Measurements from ENCODE around the gene SLC52A3.
"Not testable (repeated sequence)": the region's sequence is repeated elsewhere in the genome, so short reads cannot be mapped to it uniquely, and the experiment has no call there.

Gene SLC52A3

DNA sequence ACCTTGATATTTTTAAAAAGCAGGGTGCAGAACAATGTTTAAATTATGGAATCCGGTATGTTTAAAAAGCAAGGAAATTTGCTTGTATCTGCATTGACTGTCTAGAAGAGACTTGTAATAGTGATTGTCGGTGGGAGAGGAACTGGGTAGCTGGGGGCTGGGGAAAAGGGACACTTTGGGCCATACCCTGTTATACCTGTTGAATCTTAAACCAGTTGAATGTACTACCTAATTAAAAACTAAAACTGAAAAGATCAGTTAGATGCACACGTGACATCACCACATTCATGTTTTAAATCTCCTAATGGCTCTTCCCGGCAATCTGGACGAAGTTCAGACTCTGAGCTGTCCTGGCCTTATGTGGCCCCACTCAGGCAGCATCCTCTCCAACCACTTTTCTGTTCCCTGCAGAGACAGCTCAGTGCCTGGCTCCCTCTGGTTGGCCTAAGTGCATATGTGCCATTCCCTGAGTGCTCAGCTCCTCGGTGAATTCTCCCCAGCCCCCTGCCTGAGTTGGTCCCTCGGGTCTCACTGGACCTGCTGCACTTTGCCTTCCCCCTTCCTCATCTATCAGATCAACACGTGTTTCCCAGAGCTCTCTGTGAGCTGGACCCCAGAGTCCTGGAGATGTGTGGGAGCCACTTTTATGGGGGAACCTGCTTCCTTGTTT lies 36.3 kb downstream of the SLC52A3 start:
- Mint-ChIP-seq H3K4me1 (no peaks in the 10 kb centered on the region), H3K27me3 (peaks cover 55% of the 10 kb centered on the region), H3K27ac (no peak overlapping the region), H3K36me3 (no peaks in the 10 kb centered on the region), H3K4me3 (no peak overlapping the region), H3K9me3 (no peaks in the 10 kb centered on the region)
- CTCF ChIA-PET, result interaction anchor here (0.6 to 1.1 kb wide), 3 partner anchors 27 to 519 kb away, joined by 3 to 4 read pairs (median 3); no protein-coding TSS in a partner anchor
- DNase-seq, result no peak

DNA sequence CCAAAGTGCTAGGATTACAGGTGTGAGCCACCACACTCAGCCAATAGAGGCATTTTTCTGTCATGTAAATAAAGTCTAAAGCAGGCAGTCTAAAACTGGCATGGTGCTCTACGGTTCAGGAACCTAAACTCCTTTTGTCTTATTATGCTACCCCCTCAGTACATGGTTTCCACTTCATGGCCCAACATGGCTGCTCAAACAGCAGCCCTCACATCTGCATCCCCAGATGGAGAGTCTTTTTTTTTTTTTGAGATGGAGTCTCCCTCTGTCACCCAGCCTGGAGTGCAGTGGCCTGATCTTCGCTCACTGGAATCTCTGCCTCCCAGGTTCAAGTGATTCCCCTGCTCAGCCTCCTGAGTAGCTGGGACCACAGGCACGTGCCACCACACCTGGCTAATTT lies 38.3 kb downstream of the SLC52A3 start:
- Mint-ChIP-seq H3K27me3 (peaks cover 71% of the 10 kb centered on the region), H3K4me1 (no peaks in the 10 kb centered on the region), H3K4me3 (no peak overlapping the region)

DNA sequence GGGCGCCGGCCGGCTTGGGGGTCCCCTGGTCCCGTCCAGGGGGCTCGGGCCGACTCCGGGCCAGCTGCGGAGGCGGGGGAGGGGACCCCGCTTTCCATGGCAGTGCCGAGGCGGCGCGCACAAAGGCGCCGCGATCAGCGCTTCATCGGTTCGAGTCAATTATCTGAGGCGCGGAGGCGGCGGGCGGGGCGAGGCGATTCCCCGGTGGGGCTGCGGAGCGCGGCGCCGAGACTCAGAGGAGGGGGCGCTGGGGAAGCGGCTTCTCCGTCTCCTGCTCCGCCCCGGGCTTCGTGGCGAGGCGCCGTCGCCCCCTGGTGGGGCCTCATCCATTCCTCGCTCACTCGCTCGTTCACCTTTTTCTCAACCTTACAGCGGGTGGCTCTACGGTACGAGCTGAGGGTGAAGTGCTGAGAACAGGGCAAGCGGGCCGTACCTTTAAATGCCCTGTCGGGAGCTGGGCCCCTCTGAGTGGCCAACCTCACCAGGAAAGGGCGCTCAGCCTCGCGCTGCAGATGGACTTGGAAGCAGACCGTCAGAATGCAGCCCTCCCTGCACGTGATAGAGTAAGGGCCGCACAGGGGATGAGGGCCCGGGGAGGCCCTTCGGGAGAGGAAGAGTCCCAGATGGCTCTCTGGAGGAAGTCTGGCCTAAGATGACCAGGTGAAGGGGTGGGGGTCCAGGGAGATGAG lies 39.9 kb downstream of the SLC52A3 start:
- Mint-ChIP-seq H3K36me3 (no peaks in the 10 kb centered on the region), H3K4me1 (no peaks in the 10 kb centered on the region), H3K4me3 (no peak overlapping the region), H3K27ac (no peak overlapping the region), H3K9me3 (no peaks in the 10 kb centered on the region), H3K27me3 (peaks cover 82% of the 10 kb centered on the region)
- CTCF ChIA-PET, result interaction anchor here (0.7 kb wide), 1 partner anchor 11 kb away, joined by 5 read pairs; no protein-coding TSS in a partner anchor
- DNase-seq, result peak; percentile 58

More for the DNA sequence above, 38.3 kb downstream of the SLC52A3 start:
- Mint-ChIP-seq H3K9me3 (no peaks in the 10 kb centered on the region), H3K36me3 (no peaks in the 10 kb centered on the region), H3K27ac (no peak overlapping the region)
- CTCF ChIA-PET, result no interaction called here
- DNase-seq, result no peak

DNA sequence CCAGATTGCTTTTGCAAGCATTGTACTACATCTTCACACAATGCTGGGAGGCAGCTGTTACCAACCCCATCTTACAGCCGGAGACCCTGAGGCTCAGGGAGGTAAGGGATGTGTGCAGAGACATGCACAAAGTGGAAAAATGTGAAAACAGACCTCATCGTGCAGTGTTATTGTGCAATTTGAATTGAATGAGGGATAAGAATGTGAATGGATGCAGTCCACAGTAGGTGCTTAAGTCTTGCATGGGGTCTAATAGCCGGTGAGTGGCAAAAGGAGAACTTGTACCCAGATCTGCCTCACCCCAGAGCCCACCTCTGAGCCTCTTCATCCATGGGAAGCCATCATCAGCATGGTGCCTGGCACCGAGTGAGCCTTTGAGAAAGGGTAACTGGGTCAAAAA lies 42.1 kb downstream of the SLC52A3 start:
- H3K27me3 Mint-ChIP-seq, result peaks cover 90% of the 10 kb centered on the region
- no peaks in the 10 kb centered on the region for H3K9me3 Mint-ChIP-seq
- CTCF ChIA-PET, result no interaction called here
- no peak overlapping the region for H3K4me3 Mint-ChIP-seq
- no peak overlapping the region for H3K27ac Mint-ChIP-seq
- H3K36me3 Mint-ChIP-seq, result no peaks in the 10 kb centered on the region
- no peaks in the 10 kb centered on the region for H3K4me1 Mint-ChIP-seq
- DNase-seq, result no peak

DNA sequence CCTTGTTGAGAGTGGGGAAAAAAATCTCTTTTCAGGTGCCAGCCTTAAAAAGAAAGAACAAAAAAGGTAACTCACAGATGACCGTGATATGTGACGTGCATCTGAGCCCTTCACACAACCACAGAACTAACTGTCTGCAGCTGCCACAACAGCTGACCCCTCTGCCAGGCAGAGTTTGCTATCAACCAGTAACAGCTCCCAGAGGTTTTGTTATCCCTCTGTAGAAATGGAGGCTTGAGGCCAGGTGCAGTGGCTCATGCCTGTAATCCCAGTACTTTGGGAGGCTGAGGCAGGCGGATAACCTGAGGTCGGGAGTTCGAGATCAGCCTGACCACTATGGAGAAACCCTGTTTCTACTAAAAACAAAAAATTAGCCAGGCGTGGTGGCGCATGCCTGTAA lies 42.8 kb downstream of the SLC52A3 start:
- CTCF ChIA-PET, result no interaction called here
- Mint-ChIP-seq H3K36me3 (no peaks in the 10 kb centered on the region), H3K9me3 (no peaks in the 10 kb centered on the region), H3K27ac (no peak overlapping the region), H3K27me3 (peaks cover 87% of the 10 kb centered on the region), H3K4me1 (no peaks in the 10 kb centered on the region), H3K4me3 (no peak overlapping the region)
- no peak for DNase-seq

DNA sequence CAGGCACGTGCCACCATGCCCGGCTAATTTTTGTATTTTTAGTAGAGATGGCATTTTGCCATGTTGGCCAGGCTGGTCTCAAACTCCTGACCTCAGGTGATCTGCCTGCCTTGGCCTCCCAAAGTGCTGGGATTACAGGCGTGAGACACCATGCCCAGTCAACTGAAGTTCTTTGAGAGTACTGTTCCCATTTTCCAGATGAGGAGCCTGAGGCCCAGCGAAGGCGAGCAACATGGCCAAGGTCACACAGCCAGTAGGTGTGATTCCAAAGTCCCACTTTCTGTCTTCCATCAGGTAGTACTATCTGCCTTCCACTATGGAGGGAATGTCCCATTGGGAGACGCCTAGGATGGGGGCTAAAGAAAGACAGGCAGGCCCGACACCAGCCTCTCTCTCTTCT lies 43.5 kb downstream of the SLC52A3 start:
- H3K27me3 Mint-ChIP-seq, result peaks cover 86% of the 10 kb centered on the region
- H3K9me3 Mint-ChIP-seq, CTCF ChIA-PET: not testable (repeated sequence)

DNA sequence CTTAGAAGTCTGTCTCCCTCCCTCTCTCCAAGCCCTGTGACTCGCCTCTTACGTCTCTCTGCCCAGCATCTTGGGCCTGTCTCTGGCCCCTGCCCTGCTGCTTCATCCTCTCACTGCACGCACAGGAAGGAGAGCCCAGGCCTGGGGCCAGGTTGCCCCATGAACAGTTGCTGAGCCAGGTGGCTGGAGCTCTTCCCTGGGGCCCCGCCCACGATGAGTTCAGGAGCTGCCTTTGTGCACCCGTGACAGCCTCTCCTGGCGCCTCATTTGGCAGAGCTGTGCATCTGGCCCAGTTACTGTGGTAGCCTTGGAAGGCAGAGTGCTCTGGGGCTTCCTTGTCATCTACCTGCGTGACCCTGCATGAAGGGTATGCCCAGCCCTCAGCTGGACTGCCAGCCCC lies 44.5 kb downstream of the SLC52A3 start:
- Mint-ChIP-seq H3K27me3 (peaks cover 81% of the 10 kb centered on the region), H3K4me1 (no peaks in the 10 kb centered on the region), H3K4me3 (no peak overlapping the region), H3K36me3 (no peaks in the 10 kb centered on the region), H3K27ac (no peak overlapping the region), H3K9me3 (no peaks in the 10 kb centered on the region)
- CTCF ChIA-PET, result no interaction called here
- no peak for DNase-seq

More for the DNA sequence above, 43.5 kb downstream of the SLC52A3 start:
- H3K4me3 Mint-ChIP-seq, DNase-seq, H3K4me1 Mint-ChIP-seq, H3K36me3 Mint-ChIP-seq, H3K27ac Mint-ChIP-seq: not testable (repeated sequence)

DNA sequence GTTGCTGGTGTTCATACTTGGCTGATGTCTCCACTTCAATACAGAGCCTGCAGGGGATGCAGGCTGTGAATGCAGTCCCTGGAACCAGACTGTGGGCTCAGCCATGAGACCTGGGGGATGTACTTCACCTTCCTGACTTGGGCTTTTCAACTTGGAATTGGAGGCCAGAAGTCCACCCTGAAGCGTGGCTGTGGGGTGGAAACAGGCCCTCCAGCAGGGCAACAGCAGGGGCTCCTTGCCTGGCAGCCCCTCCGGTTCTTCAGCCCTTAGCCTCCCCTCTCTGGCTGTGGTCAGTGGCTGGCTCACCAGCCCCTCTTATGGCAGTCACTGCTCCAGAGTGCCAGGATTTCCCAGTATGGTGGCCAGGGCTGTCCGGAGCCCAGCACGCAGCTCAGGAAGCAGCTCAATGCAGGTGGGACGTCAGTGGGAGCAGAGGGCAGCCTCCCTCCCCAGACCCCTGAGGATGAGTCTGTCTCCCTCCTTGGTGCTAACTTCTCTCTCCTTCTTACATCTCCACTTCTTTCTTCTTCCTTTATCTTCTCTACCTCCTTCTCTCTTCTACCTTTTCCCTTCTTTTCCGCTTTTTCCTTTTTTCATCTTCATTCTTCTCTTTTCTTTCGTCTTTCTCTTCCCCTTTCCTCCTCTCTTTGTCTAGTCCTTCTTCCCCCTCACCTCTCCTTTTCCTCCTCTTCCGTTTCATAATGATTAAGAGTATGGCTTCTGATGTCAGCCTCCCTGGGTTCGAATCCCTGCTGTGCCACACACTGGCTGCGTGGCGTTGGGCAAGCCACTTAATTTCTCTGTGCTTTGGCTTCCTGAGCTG lies 45.3 kb downstream of the SLC52A3 start:
- H3K4me1 Mint-ChIP-seq, result no peaks in the 10 kb centered on the region
- H3K4me3 Mint-ChIP-seq, result no peak overlapping the region
- CTCF ChIA-PET, result no interaction called here

DNA sequence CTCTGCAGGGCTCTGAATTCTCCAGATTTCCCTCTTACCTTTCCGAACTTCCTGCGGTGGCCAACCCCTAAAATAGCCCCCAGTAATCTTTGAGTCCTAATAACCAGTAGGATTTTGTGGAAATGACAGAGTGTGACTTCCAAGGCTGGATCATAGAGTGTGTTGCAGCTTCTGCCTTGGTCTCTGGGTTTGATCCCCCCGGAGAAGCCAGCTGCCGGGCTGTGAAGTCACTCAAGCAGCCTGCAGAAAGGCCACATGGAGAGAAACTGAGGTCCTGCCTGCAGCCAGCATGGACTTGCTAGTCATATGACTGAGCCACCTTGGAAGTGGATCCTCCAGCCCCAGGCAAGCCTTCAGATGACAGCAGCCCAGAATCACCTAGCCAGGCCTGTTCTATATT lies 46.4 kb downstream of the SLC52A3 start:
- peaks cover 73% of the 10 kb centered on the region for H3K27me3 Mint-ChIP-seq
- CTCF ChIA-PET, result interaction anchor here (0.7 kb wide), 1 partner anchor 76 kb away, joined by 3 read pairs; no protein-coding TSS in a partner anchor
- no peaks in the 10 kb centered on the region for H3K4me1 Mint-ChIP-seq
- H3K36me3 Mint-ChIP-seq, result no peaks in the 10 kb centered on the region
- no peaks in the 10 kb centered on the region for H3K9me3 Mint-ChIP-seq
- no peak overlapping the region for H3K4me3 Mint-ChIP-seq
- no peak for DNase-seq
- no peak overlapping the region for H3K27ac Mint-ChIP-seq

More for the DNA sequence above, 45.3 kb downstream of the SLC52A3 start:
- H3K36me3 Mint-ChIP-seq, result no peaks in the 10 kb centered on the region
- H3K9me3 Mint-ChIP-seq, result no peaks in the 10 kb centered on the region
- no peak overlapping the region for H3K27ac Mint-ChIP-seq
- peaks cover 74% of the 10 kb centered on the region for H3K27me3 Mint-ChIP-seq
- DNase-seq, result no peak

DNA sequence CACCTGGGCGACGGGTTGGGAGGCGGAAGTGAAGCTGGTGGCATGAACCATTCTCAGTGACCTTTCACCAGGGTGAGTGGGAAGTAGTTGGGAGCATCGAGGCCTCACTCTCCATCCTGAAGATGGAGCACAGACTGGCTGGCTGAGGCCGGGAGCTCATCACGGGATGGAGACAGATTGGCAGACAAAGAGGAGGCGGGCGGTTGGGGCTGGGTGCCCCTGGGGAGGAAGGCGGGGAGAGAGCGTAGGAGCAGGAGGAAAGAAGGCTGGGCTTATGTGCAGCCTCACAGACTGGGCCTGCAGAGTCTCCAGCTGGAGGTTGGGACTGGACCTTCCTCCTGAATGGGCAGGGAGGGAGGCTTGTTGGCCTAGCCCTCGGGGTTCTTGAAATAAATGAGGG lies 48.5 kb downstream of the SLC52A3 start:
- no peaks in the 10 kb centered on the region for H3K36me3 Mint-ChIP-seq
- H3K4me1 Mint-ChIP-seq, result no peaks in the 10 kb centered on the region
- H3K4me3 Mint-ChIP-seq, result no peak overlapping the region
- H3K9me3 Mint-ChIP-seq, result no peaks in the 10 kb centered on the region
- CTCF ChIA-PET, result no interaction called here
- peaks cover 58% of the 10 kb centered on the region for H3K27me3 Mint-ChIP-seq
- H3K27ac Mint-ChIP-seq, result no peak overlapping the region
- DNase-seq, result no peak

DNA sequence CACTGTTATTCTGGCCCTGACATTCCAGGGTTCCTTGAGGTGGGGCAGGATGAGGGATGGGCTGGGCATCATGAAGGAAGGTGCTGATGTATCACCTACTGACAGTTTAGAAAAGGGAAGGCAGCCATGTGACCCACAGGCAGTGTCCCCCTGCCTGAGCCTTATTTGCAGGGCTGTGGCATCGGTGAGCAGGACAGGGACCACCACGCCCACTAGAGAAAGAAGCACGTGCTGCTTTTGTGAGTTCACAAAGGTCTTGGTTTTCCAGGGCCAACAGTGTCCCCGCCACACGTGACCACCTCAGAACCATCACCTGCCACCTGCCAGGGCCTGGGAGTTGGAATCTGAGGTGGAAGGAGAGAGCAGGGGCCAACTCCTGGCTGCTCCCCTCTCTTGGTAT lies 49.2 kb downstream of the SLC52A3 start:
- Mint-ChIP-seq H3K4me1 (no peaks in the 10 kb centered on the region), H3K9me3 (no peaks in the 10 kb centered on the region), H3K4me3 (no peak overlapping the region), H3K27me3 (peaks cover 56% of the 10 kb centered on the region), H3K27ac (no peak overlapping the region), H3K36me3 (no peaks in the 10 kb centered on the region)
- CTCF ChIA-PET, result no interaction called here
- no peak for DNase-seq

DNA sequence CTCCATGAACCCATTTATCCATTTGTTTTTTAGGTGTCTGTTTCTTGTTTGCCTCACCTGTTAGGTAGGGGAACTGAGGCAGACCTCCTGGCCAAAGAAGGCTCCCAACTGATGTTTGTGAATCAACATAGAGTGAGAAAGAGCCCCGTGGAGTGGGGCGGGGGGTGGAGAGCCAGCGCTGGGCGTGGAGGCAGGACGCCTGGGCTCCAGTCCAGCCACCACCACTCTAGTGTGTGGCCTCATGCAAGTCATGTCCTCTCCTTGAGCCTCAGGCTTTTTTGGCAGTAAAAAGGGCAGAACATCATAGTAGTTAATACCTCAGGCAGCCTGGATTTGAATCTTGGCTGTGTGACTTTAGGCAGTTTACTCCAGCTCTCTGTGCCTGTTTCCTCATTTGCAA lies 50.5 kb downstream of the SLC52A3 start:
- CTCF ChIA-PET, result no interaction called here
- Mint-ChIP-seq H3K27ac (no peak overlapping the region), H3K9me3 (no peaks in the 10 kb centered on the region), H3K27me3 (peaks cover 43% of the 10 kb centered on the region), H3K4me3 (no peak overlapping the region), H3K36me3 (no peaks in the 10 kb centered on the region), H3K4me1 (no peaks in the 10 kb centered on the region)
- no peak for DNase-seq

DNA sequence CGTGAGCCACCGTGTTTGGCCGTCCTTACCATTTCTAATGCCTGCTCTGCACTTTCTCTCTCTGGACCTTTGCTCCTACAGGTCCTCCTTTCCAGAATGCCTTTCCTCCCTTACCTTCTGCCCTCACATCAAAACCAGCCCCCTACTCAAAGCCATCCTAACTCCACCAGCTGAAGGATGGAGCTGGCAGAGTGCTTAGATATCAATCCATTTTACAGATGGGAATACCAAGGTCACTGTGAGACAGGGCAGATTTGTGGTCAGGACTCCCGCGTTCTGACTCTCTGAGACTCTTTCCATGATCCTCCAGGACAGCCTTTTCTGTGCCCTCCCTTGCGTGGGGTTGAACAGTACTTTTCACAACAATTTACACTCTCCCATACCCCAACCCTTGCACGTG lies 51.0 kb downstream of the SLC52A3 start:
- Mint-ChIP-seq H3K4me1 (no peaks in the 10 kb centered on the region), H3K9me3 (no peaks in the 10 kb centered on the region), H3K27ac (no peak overlapping the region), H3K4me3 (no peak overlapping the region), H3K36me3 (no peaks in the 10 kb centered on the region), H3K27me3 (peaks cover 39% of the 10 kb centered on the region)
- no peak for DNase-seq
- CTCF ChIA-PET, result no interaction called here

DNA sequence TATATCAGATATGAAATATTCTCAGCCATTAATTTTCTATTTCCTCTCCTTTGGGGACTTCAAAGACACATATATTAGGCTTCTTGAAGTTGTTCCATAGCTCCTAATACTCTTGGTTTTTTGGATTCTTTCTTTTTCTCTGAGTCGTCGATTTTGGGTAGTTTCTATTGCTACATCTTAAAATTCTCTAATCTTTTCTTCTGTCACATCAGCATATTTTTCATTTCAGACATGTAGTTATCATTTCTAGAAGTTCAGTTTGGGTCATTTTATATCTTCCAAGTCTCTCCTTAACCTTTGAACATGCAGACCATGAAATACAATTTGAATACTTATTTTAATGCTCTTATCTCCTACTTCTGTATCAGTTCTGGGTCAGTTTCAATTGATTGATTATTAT lies 53.8 kb downstream of the SLC52A3 start:
- DNase-seq, result no peak
- Mint-ChIP-seq H3K27me3 (peaks cover 40% of the 10 kb centered on the region), H3K36me3 (no peaks in the 10 kb centered on the region), H3K27ac (no peak overlapping the region), H3K4me1 (no peaks in the 10 kb centered on the region), H3K4me3 (no peak overlapping the region), H3K9me3 (no peaks in the 10 kb centered on the region)
- CTCF ChIA-PET, result no interaction called here

Measured in activated naive CD4-positive, alpha-beta T cell treated with anti-CD3 and anti-CD28 coated beads, Interleukin-2, amount 10 ng/mL, durations not matched to agents 7 days and 5 days (primary cell).